NCI-H446 treated with DMSO at 0.1 percent for 48 hours (cell line): ENCODE results near the gene EIF3B.
A peak's percentile ranks its signal among the peaks of the same experiment; 100 is the strongest.
"Not testable (repeated sequence)": the region's sequence is repeated elsewhere in the genome, so short reads cannot be mapped to it uniquely, and the experiment has no call there.

Experiments
- DNase-seq: peaks from one replicate; lab custom pipeline; 2025; lab: John Stamatoyannopoulos, UW

EIF3B gene

DNA sequence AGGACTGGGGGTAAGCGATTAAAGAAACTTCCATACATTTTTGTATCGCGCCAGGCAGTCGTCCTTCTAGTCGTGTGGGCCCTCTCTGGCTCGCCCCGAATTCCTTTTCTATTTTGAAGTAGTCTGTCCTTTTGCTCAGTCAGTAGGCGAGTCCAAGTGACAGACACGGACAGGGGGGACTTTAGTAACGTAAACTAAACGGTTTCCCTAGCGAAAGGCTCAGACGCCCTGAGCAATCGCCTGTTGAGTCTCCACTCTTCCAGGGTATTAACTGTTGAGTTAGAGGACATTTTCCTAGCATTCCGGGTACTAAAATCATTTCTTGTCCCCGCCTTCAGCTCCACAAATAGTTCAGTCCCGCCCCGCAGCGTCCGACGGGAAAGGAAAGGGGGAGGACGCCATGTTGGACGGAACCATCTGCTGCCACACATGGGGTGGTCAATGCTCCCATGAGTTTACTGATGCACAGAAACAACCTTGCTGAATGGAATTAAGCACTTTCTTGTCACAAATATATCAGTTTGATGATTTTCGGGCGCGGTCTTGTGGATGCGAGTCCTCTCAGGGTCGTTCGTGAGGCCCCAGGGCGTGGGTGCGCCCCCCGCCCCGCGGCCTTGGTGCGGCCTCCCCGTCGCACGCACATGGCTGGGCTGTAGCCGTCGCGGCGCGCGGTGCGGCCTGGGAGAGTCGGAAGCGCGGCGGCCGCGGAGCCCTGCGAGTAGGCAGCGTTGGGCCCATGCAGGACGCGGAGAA, at the start of gene EIF3B:
TSS of gene EIF3B (plus strand) at position 642 of the 753 bp plus-strand sequence. CDS start at position 737, 95 bp downstream.
- peak; percentile 85 for DNase-seq

DNA sequence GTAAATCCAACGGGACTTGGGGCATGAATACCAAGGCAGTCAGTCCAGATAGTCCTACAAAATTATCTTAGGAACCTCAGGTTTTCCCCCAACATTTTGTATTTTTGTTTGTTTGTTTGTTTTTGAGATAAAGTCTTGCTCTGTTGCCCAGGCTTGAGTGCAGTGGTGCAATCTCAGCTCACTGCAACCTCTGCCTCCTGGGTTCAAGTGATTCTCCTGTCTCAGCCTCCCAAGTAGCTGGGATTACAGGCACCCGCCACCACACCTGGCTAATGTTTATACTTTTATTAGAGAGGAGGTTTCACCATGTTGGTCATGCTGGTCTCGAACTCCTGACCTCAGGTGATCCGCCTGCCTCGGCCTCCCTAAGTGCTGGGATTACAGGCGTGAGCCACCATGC, 49.4 kb upstream of the EIF3B start:
- DNase-seq, result not testable (repeated sequence)

DNA sequence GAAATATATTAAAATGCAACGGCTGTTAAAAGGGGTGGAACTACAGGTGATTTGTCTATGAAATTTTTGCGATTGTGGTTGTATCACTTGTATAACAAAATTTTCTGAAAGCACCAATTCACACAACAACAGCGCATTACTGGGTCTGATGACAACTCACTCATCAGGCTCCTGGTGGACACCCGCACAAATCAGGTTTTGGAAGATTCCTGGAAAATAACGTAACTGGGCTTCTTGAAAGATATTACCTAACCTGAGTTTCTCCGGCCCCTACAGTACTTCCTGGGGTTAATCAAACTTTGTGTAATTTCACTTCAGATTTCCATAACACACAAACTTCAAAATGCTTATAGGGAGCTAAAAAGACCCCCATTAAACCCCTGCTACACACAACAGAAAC, 47.9 kb upstream of the EIF3B start:
- no peak for DNase-seq

DNA sequence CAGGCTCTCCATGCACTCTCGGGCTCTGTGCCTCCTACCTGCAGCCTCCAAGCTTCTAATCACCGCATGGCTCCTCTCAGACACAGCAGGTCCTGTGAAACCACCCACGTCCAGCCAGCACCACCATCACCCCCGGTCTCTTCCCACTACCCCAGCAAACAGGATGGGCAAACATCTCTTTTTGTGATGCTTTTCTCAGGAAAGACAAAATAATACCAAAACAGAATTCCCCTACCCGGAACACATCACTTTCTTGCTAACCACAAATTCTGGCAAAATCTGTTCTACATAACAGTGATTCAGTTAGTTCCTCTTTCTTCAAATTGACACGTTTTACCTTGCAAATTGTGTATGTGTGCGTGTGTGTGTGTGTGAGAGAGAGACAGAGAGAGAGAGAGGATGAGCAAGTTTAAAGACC, 46.9 kb upstream of the EIF3B start:
- DNase-seq, result no peak

DNA sequence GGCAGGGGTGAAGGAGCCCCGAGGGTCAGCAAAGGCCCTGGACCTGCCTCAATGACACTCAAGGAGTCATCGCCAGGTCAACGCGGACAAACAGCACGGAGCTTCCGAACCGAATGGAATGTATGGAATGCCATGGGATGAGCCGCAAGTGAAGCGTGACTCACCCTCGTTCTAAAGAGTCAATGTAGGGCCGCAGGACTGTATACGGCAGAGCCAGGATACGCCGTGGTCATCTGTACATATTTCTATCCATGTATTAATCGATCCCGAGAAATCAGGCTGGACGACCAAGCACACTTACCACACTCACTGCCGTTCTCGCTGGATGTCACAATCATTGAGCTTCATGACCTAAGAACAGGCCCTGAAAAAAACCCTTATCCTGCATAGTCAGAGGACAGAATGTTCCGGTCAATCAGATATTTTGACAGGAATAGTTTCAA, 44.7 kb upstream of the EIF3B start:
- DNase-seq, result no peak

DNA sequence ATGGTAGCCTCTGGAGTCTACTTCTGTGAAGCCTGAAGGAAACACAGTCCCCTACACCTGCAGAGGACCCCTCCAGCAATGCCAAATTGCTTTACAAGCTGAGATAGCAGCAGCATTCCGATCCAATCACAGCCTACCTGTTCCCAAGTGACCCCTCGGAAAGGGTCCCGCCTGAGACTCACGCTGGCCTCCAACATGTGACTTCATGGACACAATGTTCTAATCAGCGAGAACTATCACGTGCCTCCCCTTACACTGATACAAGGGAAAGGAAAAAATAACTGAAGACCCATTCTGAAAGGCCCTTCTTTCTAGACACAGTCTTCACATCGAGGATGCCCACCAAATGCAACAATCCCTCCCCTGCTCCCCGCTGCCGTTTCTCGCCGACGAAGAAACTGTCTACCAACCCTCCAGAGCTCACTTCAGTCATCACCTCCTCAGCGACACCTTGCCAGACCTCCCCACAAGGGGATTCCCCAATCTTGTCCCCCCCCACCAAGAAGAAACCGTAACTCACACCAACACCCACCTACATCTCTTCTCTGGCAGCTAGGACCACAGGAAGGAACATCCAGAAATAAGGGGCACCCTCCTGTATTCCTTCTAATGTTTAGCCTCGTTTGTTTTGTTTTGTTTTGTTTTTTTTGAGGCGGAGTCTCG, 42.2 kb upstream of the EIF3B start:
- no peak for DNase-seq

DNA sequence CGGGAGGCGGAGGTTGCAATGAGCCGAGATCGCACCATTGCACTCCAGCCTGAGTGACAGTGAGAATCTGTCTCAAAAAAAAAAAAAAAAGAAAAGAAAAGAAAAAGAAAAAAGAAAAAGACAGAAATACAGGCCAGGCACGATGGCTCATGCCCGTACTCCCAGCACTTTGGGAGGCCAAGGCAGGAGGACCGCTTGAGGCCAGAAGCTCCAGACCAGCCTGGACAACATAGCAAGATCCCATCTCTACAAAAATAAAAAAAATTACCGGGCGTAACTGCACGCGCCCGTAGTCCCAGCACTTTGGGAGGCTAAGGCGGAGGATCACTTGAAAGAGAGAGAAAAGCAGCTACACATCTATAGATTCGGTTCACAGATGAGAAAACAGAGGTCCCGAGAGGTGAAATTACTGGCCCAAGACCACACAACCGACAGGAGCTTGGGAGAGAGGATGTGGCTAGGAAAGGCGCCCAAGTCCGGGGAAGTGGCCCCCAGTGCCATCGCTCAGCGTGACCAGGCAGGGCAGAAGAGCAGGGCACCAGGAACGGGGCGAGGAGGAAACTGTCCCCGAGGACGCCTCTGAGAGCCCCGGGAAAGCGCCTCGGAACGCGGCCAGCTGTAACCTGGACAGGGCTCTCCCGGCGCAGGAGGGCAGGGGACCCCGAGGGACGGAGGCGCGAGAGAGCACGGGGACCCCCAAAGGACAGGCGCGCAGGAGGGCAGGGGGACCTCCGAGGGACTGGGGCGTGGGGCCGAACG, 41.0 kb upstream of the EIF3B start:
- DNase-seq, result no peak

DNA sequence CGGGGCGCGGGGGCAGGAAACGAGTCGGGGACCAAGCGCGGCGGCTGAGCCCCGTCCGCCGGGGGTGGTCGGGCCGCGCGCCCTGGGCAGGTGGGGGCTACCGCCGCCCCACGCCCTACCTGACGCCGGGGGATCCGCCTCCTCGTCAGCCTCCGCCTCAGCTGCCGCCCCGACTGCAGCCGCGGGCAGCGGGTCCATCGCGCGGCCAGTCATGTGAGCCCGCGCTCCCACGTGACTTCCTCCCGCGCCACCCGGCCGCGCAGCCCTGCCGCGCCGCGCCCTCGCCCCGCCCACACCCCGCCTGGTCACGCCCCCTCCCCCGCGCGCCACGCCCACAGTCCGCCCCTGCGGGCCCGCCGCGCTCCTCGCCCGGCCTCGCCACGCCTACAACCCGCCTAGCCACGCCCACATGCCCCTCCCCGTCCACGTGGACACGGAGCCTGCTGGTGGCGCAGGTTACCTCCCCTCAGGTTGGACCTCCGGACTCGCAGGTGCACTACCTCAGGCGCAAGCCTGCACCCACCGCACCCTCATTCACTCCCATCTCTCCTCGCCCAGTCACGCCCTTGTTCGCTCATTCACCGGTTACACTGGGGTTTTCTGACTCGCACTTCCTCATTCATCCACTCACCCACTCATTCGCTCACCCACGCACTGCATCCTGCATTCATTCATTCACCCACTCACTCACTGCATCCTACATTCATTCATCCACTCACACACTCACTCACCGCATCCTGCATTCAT, 40.2 kb upstream of the EIF3B start, which contains the start of gene SNX8:
TSS of gene SNX8 (minus strand) at position 233 of the 747 bp plus-strand sequence. CDS start at position 213, 20 bp downstream.
- DNase-seq, result peak; percentile 65

DNA sequence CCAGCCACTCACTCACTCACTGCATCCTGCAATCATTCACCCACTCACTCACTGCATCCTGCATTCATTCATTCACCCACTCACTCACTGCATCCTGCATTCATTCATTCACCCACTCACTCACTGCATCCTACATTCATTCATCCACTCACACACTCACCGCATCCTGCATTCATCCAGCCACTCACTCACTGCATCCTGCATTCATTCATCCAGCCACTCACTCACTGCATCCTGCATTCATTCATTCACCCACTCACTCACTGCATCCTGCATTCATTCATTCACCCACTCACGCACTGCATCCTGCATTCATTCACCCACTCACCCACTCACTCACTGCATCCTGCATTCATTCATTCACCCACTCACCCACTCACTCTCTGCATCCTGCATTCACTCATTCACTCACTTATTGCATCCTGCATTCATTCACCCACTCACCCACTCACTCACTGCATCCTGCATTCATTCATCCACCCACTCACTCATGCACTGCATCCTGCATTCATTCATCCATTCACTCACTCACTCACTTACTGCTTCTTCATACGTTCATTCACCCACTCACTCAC, 39.6 kb upstream of the EIF3B start:
- not testable (repeated sequence) for DNase-seq

DNA sequence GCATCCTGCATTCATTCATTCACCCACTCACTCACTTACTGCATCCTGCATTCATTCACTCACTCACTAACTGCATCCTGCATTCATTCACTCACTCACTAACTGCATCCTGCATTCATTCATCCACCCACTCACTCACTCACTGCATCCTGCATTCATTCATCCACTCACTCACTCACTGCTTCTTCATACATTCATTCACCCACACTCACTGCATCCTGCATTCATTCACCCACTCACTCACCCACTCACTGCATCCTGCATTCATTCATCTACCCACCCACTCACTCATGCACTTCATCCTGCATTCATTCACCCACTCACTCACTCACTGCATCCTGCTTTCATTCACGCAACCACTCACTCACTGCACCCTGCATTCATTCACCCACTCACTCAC, 38.8 kb upstream of the EIF3B start:
- DNase-seq, result no peak

DNA sequence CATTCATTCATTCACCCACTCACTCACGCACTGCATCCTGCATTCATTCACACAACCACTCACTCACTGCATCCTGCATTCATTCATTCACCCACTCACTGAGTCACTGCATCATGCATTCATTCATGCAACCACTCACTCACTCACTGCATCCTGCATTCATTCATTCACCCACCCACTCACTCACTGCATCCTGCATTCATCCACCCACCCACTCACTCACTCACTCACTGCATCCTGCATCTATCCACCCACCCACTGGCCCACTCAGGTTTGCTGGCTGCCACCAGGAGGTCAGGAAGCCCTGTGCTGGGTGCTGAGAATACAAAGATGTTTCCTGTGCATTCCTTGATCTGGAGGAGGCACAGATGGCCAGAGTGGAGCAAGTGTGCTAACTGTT, 38.0 kb upstream of the EIF3B start:
- DNase-seq, result no peak

DNA sequence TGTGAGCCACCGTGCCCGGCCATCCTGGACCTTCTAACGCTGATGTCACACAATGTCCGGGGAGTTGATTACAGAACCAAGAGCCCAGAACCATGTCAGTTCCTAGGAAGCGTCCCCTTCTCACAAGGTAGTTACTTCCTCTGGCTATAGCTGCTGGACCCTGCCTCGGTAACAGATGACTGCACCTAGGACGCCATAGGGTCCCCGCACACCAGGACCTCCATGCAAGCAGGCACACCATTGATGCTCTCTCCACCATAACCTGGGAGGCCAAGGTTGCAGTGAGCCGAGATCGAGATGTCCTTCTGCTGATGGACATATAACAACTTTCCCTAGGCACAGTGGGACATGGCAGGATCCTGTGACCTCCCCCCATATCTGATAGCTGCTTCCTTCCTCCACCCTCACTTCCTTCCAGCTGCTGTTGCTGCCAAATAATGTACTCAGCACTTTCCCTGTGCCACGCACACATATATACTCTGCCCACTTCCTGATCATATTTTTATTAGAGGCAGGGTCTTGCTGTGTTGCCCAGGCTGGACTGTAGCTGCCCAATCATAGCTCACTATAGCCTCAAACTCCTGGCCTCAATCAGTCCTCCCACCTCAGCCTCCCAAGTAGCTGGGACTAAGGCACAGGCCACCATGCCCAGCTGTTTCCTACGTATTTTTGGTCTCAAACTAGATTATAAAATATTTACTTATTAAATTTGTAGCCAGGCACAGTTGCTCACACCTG, 36.9 kb upstream of the EIF3B start:
- DNase-seq, result no peak

DNA sequence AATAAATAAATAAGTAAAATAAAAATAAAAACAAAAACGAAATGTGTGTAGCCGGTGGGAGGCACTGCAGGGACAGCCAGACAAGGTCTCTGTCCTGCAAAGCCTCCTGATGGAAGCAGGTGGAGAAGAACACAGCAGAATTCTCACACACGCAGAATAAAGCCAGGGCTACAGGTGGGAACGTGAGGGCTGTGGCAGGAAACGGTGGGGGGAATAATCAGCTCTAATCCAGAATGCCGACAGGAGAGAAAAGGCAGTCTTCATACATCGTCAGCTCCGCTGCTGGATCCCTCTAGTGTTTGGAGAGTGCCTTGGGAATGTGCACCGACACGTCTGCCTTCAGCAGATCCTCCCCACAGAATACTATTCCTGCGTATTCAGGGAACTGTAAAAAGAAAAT, 33.6 kb upstream of the EIF3B start:
- DNase-seq, result no peak

DNA sequence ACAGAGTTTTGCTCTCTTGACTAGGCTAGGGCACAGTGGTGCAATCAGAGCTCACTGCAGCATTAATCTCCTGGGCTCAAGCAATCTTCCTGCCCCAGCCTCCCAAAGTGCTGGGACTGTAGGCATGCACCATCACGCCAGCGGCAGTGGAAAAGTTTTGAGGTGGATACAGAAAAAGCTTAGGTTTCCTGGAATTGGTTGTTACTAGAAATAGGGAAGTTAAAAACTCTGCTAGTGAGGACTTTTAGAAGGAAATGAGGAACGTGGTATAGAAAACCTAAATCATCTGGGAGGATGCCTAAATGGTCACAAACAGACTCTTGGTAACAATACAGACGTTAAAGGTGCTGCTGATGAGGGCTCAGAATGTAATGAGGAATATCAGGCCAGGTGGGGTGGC, 29.5 kb upstream of the EIF3B start:
- DNase-seq, result no peak

DNA sequence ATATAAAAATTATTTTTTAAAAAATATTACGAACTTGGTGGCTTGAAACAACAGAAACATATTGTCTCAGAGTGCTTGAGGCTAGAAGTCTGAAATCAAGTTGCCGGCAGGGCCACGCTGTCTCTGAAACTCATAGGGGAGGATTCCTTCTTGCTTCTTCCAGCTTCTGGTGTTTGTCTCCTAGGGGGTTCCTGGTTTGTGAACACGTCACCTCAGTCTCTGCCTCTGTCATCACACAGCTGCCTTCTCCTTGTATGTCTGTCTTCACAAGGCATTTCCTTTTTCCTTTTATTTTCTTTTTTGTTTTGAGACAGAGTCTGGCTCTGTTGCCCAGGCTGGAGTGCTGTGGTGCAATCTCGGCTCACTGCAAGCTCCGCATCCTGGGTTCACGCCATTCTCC, 27.7 kb upstream of the EIF3B start:
- no peak for DNase-seq

DNA sequence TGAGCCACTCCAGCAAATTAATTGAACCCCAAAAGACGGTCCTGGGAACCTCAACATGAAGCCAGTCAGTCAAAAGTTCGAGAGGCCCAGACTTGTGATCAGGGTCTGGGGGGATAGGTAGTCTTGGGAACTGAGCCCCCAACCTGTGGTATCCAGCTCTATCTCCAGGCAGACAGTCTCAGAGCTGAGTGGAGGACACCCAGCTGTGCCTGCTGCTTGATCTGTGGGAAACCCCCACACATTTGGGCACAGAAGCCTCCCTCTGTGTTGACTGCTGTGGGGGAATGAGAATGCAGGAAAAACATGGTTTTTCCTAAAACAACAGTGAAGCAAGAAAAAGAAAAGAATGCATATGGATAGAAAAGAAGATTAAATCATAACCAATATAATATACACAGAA, 24.1 kb upstream of the EIF3B start:
- no peak for DNase-seq

DNA sequence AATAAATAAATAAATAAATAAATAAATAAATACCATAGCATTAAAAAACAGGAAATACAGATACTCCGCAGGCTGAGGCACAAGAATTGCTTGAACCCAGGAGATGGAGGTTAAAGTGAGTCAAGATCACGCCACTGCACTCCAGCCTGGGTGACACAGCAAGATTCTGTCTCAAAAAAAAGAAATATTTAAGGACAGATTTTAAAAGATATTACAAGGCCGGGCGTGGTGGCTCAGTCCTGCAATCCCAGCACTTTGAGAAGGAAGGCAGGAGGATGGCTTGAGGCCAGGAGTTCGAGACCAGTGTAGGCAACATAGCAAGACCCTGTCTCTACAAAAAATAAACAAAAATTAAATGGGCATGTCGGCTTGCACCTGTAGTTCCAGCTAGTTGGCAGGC, 22.9 kb upstream of the EIF3B start:
- no peak for DNase-seq

DNA sequence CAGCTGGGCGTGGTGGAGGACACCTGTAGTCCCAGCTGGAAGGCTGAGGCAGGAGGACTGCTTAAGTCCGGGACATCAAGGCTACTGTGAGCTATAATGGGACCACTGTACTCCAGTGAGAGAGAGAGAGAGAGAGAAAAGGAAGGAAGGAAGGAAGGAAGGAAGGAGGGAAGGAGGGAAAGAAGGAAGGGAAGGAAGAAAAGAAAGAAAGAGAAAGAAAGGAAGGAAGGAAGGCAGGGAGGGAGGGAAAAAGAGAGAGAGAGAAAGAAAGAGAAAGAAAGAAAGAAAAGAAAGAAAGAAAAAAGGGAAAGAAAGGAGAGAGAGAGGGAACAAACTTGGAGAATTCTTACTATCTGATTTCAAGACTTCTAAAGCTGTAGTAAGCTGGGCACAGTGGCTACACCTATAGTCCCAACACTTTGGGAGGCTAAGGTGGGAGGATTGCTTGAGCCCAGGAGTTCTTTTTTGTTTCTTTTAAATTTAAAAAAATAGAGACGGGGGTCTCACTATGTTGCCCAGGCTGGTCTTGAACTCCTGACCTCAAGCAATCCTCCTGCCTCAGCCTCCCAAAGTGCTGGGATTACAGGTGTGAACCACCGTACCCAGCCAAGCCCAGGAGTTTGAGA, 21.9 kb upstream of the EIF3B start:
- DNase-seq, result not testable (repeated sequence)

DNA sequence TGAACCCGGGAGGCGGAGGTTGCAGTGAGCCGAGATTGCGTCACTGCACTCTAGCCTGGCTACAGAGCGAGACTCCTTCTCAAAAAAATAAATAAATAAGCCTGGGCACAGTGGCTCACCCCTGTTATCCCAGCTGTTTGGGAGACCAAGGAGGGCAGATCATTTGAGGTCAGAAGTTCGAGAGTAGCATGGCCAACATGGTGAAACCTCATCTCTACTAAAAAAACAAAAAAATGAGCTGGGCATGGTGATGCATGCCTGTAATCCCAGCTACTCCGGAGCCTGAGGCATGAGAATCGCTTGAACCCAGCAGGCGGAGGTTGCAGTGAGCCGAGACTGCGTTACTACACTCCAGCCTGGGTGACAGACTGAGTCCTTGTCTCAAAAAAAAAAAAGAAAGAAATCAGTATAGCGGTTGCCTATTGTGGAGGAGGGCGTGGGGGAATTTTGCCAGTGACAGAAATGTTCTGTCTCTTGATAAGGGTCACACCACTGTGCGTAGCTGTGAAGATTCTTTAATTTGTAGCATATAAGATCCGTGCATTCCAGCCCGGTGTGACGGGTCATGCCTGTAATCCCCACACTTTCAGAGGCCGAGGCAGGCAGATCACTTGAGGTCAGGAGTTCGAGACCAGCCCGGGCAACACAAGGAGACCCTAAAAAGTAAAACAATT, 17.9 kb upstream of the EIF3B start:
- no peak for DNase-seq
